ENCODE measurements around the gene LRRC34.

DNA sequence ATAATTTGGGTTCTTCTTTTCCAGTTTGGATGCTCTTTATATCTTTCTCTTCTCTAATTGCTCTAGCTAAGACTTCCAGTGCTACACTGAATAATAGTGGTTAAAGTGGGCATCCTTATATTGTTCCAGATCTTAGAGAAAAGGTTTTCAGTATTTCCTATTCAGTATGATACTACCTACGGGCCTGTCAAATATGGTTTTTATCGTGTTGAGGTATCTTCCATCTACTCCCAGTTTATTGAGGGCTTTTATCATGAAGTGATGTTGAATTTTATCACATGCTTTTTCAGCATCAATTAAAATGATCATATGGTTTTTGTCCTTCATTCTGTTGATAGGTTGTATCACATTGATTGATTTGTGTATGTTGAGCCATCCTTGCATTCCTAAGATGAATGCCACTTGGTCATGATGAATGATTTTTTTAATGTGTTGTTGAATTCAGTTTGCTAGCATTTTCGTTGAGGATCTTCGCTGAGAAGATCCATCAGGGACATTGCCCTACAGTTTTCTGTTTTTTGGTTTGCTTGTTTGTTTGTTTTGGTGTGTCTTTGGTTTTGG, 3.0 kb upstream of the LRRC34 start:
- TF ChIP-seq NR2F6 (CRISPR knock-in tag; IDR thresholded peaks at IDR 0.05) (no peak), ZZZ3 (IDR thresholded peaks at IDR 0.05) (no peak), BRCA1 (IDR thresholded peaks at IDR 0.05) (no peak), BRCA1 (CRISPR knock-in tag; IDR thresholded peaks at IDR 0.05) (no peak), SMC3 (conservative IDR thresholded peaks at IDR 0.05; ENCODE audit: insufficient read depth, low read depth, low read length) (no peak), EZH2 (IDR thresholded peaks at IDR 0.05; ENCODE audit: borderline replicate concordance, low read depth, low read length) (no peak), POLR2AphosphoS5 (IDR thresholded peaks at IDR 0.05; ENCODE audit: control insufficient read depth, insufficient read depth, low read depth, low read length) (no peak), ZFPM2 (CRISPR knock-in tag; IDR thresholded peaks at IDR 0.05) (no peak), PTBP1 (IDR thresholded peaks at IDR 0.05; ENCODE audit: low read depth, low read length) (no peak)
- TF ChIP-seq, protein P1, sequence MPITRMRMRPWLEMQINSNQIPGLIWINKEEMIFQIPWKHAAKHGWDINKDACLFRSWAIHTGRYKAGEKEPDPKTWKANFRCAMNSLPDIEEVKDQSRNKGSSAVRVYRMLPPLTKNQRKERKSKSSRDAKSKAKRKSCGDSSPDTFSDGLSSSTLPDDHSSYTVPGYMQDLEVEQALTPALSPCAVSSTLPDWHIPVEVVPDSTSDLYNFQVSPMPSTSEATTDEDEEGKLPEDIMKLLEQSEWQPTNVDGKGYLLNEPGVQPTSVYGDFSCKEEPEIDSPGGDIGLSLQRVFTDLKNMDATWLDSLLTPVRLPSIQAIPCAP (CRISPR knock-in tag; IDR thresholded peaks at IDR 0.05; ENCODE audit: borderline replicate concordance), result no peak
- TF ChIP-seq, protein P2, sequence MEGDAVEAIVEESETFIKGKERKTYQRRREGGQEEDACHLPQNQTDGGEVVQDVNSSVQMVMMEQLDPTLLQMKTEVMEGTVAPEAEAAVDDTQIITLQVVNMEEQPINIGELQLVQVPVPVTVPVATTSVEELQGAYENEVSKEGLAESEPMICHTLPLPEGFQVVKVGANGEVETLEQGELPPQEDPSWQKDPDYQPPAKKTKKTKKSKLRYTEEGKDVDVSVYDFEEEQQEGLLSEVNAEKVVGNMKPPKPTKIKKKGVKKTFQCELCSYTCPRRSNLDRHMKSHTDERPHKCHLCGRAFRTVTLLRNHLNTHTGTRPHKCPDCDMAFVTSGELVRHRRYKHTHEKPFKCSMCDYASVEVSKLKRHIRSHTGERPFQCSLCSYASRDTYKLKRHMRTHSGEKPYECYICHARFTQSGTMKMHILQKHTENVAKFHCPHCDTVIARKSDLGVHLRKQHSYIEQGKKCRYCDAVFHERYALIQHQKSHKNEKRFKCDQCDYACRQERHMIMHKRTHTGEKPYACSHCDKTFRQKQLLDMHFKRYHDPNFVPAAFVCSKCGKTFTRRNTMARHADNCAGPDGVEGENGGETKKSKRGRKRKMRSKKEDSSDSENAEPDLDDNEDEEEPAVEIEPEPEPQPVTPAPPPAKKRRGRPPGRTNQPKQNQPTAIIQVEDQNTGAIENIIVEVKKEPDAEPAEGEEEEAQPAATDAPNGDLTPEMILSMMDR (IDR thresholded peaks at IDR 0.05 in 2 of 3, conservative IDR thresholded peaks at IDR 0.05 in 1 of 3; ENCODE audit: insufficient read depth in 2 of 3, low read depth in 1 of 3, low read length in 3 of 3), result no peak
